HepG2 (cell line): Measurements from ENCODE around the gene CHRNA5. TPM values are rescaled to one million over a fixed set of nuclear protein-coding genes. Genes with fewer than 3 reads are reported as not detected.

ENCODE experiments used
- ATAC-seq: fragments of 200-7000 bp; cut with Tn5 transposase; 3 replicates; pipeline ENCODE4 v1.9.1; 2020; ENCODE audit warnings: mild to moderate bottlenecking, moderate library complexity
- BruUV-seq: library from RNA; stranded (reverse); fragments of 400-500 nt; replicated peaks from 2 replicates; lab custom pipeline; 2021; lab: Mats Ljungman, UMichigan
- CTCF ChIA-PET: fragments of 300-600 bp; formaldehyde crosslinking; extraction: SDS; loops from one replicate; lab custom pipeline; 2021; ENCODE audit warnings: low total read pairs, inconsistent platforms, low intra/inter-chr PET ratio; lab: Yijun Ruan, JAX
- POLR2A ChIA-PET: fragments of 350-600 bp; sonication (Branson Sonifier 250); formaldehyde crosslinking; loops from one replicate; lab custom pipeline; 2020; ENCODE audit warnings: antibody characterized with exemption, inconsistent platforms; lab: Yijun Ruan, JAX
- DNase-seq: peaks from one replicate; pipeline ENCODE4 v3.0.0-alpha.2; 2015; ENCODE audit warnings: low spot score
- FAIRE-seq: peaks from 3 replicates; lab custom pipeline; 2011; peaks lifted over from hg19 to GRCh38; lab: Jason Lieb, UNC
- H2AFZ ChIP-seq: one replicate; pipeline ENCODE4 v1.6.1; 2011; ENCODE audit warnings: low read length, inconsistent platforms
- H3K27ac ChIP-seq: fragments of 300-600 bp; 3 replicates; pipeline ENCODE4 v1.8.0; 2011; ENCODE audit warnings: mixed run types, mild to moderate bottlenecking, mixed read lengths, low read length, inconsistent platforms; ENCODE audit not compliant: insufficient read depth; ENCODE audit errors: extremely low read length
- H3K27me3 ChIP-seq, 2 experiments: fragments of 200-600 bp in 1 of 2; 2 replicates in 1 of 2; 3 replicates in 1 of 2; pipeline versions ENCODE4 v1.6.0 to v1.8.0; 2011; ENCODE audit warnings: low read length in 2 of 2, mild to moderate bottlenecking in 2 of 2, moderate library complexity in 2 of 2, inconsistent platforms in 1 of 2; ENCODE audit not compliant: insufficient read depth in 2 of 2, control insufficient read depth in 1 of 2
- H3K36me3 ChIP-seq, 2 experiments: fragments of 200-600 bp in 1 of 2; replicated peaks in 1 of 2; 2 replicates in 1 of 2; 3 replicates in 1 of 2; pipeline versions ENCODE4 v1.5.1 to v1.8.0; 2011; ENCODE audit warnings: low read length in 2 of 2, inconsistent platforms in 1 of 2; ENCODE audit not compliant: insufficient read depth in 2 of 2, control insufficient read depth in 1 of 2
- H3K4me1 ChIP-seq: 2 replicates; pipeline ENCODE4 v1.5.1; 2012; ENCODE audit warnings: low read length, inconsistent platforms; ENCODE audit not compliant: insufficient read depth
- H3K4me2 ChIP-seq: 2 replicates; pipeline ENCODE4 v1.6.0; 2011; ENCODE audit warnings: low read depth, low read length, inconsistent platforms
- H3K4me3 ChIP-seq, 3 experiments: fragments of 200-600 bp in 1 of 3; sonication (generic), shearing (Covaris generic) in 1 of 3; replicated peaks in 1 of 3; 2 replicates each; pipeline ENCODE4 v1.5.1; 2011 to 2016; ENCODE audit warnings: low read length in 3 of 3, inconsistent platforms in 2 of 3, low read depth in 2 of 3, mild to moderate bottlenecking in 2 of 3, control low read depth in 1 of 3, mixed read lengths in 1 of 3; ENCODE audit not compliant: insufficient read depth in 1 of 3
- H3K79me2 ChIP-seq: one replicate; pipeline ENCODE4 v1.6.1; 2011; ENCODE audit warnings: low read length, inconsistent platforms; ENCODE audit not compliant: insufficient read depth
- H3K9ac ChIP-seq: 2 replicates; pipeline ENCODE4 v1.6.0; 2011; ENCODE audit warnings: mild to moderate bottlenecking, low read depth, low read length, inconsistent platforms; ENCODE audit not compliant: insufficient read depth
- H3K9me3 ChIP-seq: 2 replicates; pipeline ENCODE4 v1.5.1; 2012; ENCODE audit warnings: mild to moderate bottlenecking, low read length
- H4K20me1 ChIP-seq: 2 replicates; pipeline ENCODE4 v1.6.0; 2011; ENCODE audit warnings: inconsistent platforms, mild to moderate bottlenecking, low read length, moderate library complexity; ENCODE audit not compliant: insufficient read depth
- CAMTA2 ChIP-seq: sonication (generic); formaldehyde crosslinking; IDR thresholded peaks from 2 replicates; pipeline ENCODE4 v1.4.0; 2020; ENCODE audit warnings: mild to moderate bottlenecking, missing genetic modification reagents, borderline replicate concordance
- CEBPG ChIP-seq: IDR thresholded peaks from 2 replicates; pipeline ENCODE4 v1.6.1; 2016
- EZH2 ChIP-seq: conservative IDR thresholded peaks from 2 replicates; pipeline ENCODE4 v1.6.1; 2012; ENCODE audit warnings: mild to moderate bottlenecking, low read depth, low read length, moderate library complexity
- HCFC1 ChIP-seq: fragments of 150-350 bp; IDR thresholded peaks from 2 replicates; pipeline ENCODE4 v1.6.1; 2014; ENCODE audit warnings: low read depth, low read length
- IKZF4 ChIP-seq: sonication (generic); formaldehyde crosslinking; IDR thresholded peaks from 2 replicates; pipeline ENCODE4 v1.5.1; 2020; ENCODE audit warnings: borderline replicate concordance, mild to moderate bottlenecking, low read depth, missing genetic modification reagents; ENCODE audit errors: not compliant biosample characterization
- IRF9 ChIP-seq: sonication (generic); formaldehyde crosslinking; IDR thresholded peaks from 2 replicates; pipeline ENCODE4 v1.8.0; 2022; ENCODE audit warnings: missing genetic modification reagents, mild to moderate bottlenecking, borderline replicate concordance
- MTERF4 ChIP-seq: sonication (generic); formaldehyde crosslinking; IDR thresholded peaks from 2 replicates; pipeline ENCODE4 v1.8.0; 2023; ENCODE audit warnings: mild to moderate bottlenecking, missing genetic modification reagents
- NFYB ChIP-seq: sonication (generic); formaldehyde crosslinking; IDR thresholded peaks from 2 replicates; pipeline ENCODE4 v1.4.0; 2020; ENCODE audit warnings: missing genetic modification reagents
- SPEN ChIP-seq: sonication (generic); formaldehyde crosslinking; IDR thresholded peaks from 2 replicates; pipeline ENCODE4 v1.5.1; 2020; ENCODE audit warnings: low read depth, mild to moderate bottlenecking, missing genetic modification reagents
- ZMAT3 ChIP-seq: sonication (generic); formaldehyde crosslinking; conservative IDR thresholded peaks from 2 replicates; pipeline ENCODE4 v1.7.0; 2021; ENCODE audit warnings: missing genetic modification reagents
- ZNF253 ChIP-seq: sonication (generic); formaldehyde crosslinking; IDR thresholded peaks from 2 replicates; pipeline ENCODE4 v1.8.0; 2022; ENCODE audit warnings: mild to moderate bottlenecking, missing genetic modification reagents, borderline replicate concordance
- ZNF558 ChIP-seq: sonication (generic); formaldehyde crosslinking; IDR thresholded peaks from 2 replicates; pipeline ENCODE4 v1.9.0; 2022; ENCODE audit warnings: mild to moderate bottlenecking, missing genetic modification reagents, borderline replicate concordance
- ZNF7 ChIP-seq: IDR thresholded peaks from 2 replicates; pipeline ENCODE4 v1.6.1; 2016; ENCODE audit warnings: missing biosample characterization, missing genetic modification reagents
- ZNF770 ChIP-seq: sonication (generic); formaldehyde crosslinking; IDR thresholded peaks from 2 replicates; pipeline ENCODE4 v1.5.0; 2020; ENCODE audit warnings: mild to moderate bottlenecking, missing genetic modification reagents
- ZNF839 ChIP-seq: sonication (generic); formaldehyde crosslinking; IDR thresholded peaks from 2 replicates; pipeline ENCODE4 v1.4.0; 2020; ENCODE audit warnings: missing genetic modification reagents, mild to moderate bottlenecking, borderline replicate concordance
- ZNF878 ChIP-seq: sonication (generic); formaldehyde crosslinking; IDR thresholded peaks from 2 replicates; pipeline ENCODE4 v1.8.1; 2023; ENCODE audit warnings: mild to moderate bottlenecking, missing genetic modification reagents, moderate library complexity
- WGBS: methylation state at CpG from one replicate; pipeline ENCODE4 v1.1.6; 2017; ENCODE audit warnings: low lambda C conversion rate; 5-methylcytosine and 5-hydroxymethylcytosine counted together
- in situ Hi-C: cut with HindIII; loops from 2 replicates; pipeline ENCODE4 v1.10.0; 2017; ENCODE audit warnings: low pct_unique_long_range_greater_than_20kb; ENCODE audit not compliant: extremely low pct_ligation_motif_present
- intact Hi-C: fragments of 100-400 bp; cut with micrococcal nuclease; formaldehyde crosslinking; loops from one replicate; pipeline ENCODE4 v1.10.0; 2022; ENCODE audit not compliant: unreplicated experiment
- polyA plus RNA-seq, 8 experiments: library from polyadenylated mRNA; depleted of rRNA in 3 of 8; stranded (reverse) in 7 of 8; unstranded in 1 of 8; fragments of >200 nt; fragmentation: Illumina TruSeq in 4 of 8; extraction: Trizol in 4 of 8; gene quantifications; 2 replicates each; pipeline versions ENCODE4 v1.2.1 to v1.2.3, GENCODE V29; 2011 to 2016; ENCODE audit warnings: low read depth in 4 of 8, missing spikeins in 1 of 8, mixed read lengths in 1 of 8; ENCODE audit not compliant: insufficient read depth in 1 of 8
- total RNA-seq, 5 experiments: library from RNA; depleted of rRNA; stranded (reverse); fragments of >200 nt; fragmentation: Illumina TruSeq; extraction: Trizol; gene quantifications; 2 replicates each; pipeline ENCODE4 v1.2.3, GENCODE V29; 2016; ENCODE audit warnings: low read depth in 1 of 5

CHRNA5 gene
- total and polyA plus RNA-seq, 2 of the 13 experiments (the other 11 are each of a cell fraction or from before 2014, with no cell fraction given), result 3.7 to 10.5 TPM

GRCh38 chr15:78641749-78642275 lies 76.5 kb downstream of the CHRNA5 start:
- Histone ChIP-seq H3K4me2 (no peak overlapping the region), H4K20me1 (0 out of 2 replicates have a peak, but pooled peaks cover 2% of the 10 kb centered on the region), H3K27ac (no peak overlapping the region), H3K4me3 (no peak overlapping the region), H3K79me2 (no peaks in the 10 kb centered on the region), H3K27me3 (no peaks in the 10 kb centered on the region; a peak in 1 of 5 replicates), H3K9me3 (no peaks in the 10 kb centered on the region), H3K9ac (no peak overlapping the region), H3K4me1 (no peaks in the 10 kb centered on the region), H2AFZ (no peak overlapping the region), H3K36me3 (no peaks in the 10 kb centered on the region)
- CTCF ChIA-PET, result no interaction called here
- WGBS, result 41% methylated on average over 10 of the region's 11 CpGs
- FAIRE-seq (no peak), DNase-seq (no peak), ATAC-seq (no peak)
- TF ChIP-seq NFYB, result no peak
- no peak for TF ChIP-seq ZNF558
- TF ChIP-seq ZMAT3 (CRISPR knock-in tag), result no peak
- TF ChIP-seq IKZF4 (CRISPR knock-in tag), result no peak
- no peak for TF ChIP-seq EZH2
- no peak for TF ChIP-seq SPEN
- no peak for TF ChIP-seq ZNF839
- BruUV-seq, result no TSS peak
- POLR2A ChIA-PET, result no interaction called here
- in situ Hi-C loops, result no loop called here
- intact Hi-C loops, result no loop called here

- ATAC-seq, result no peak
- no peak overlapping the region for H3K4me2 ChIP-seq
- 36% methylated on average over 5 of the region's 5 CpGs for WGBS
- H3K27me3 ChIP-seq, result no peaks in the 10 kb centered on the region; a peak in 1 of 5 replicates
- in situ Hi-C loops (no loop called here), intact Hi-C loops (no loop called here)
- H4K20me1 ChIP-seq, result 0 out of 2 replicates have a peak, but pooled peaks cover 2% of the 10 kb centered on the region
- H3K9me3 ChIP-seq, result no peaks in the 10 kb centered on the region
- H3K4me1 ChIP-seq, result no peaks in the 10 kb centered on the region
- H3K9ac ChIP-seq, result no peak overlapping the region
- ChIA-PET CTCF (no interaction called here), POLR2A (no interaction called here)
- no peak for DNase-seq
- H3K79me2 ChIP-seq, result no peaks in the 10 kb centered on the region
- no peaks in the 10 kb centered on the region for H3K36me3 ChIP-seq
- H3K4me3 ChIP-seq, result no peak overlapping the region
- no peak for FAIRE-seq
- no peak overlapping the region for H2AFZ ChIP-seq
- BruUV-seq, result no TSS peak
- no peak overlapping the region for H3K27ac ChIP-seq
- no peak for TF ChIP-seq HCFC1
- TF ChIP-seq ZNF253, result no peak
- no peak for TF ChIP-seq IRF9 (CRISPR knock-in tag)
- TF ChIP-seq CAMTA2 (CRISPR knock-in tag), result no peak
- no peak for TF ChIP-seq ZNF878
- no peak for TF ChIP-seq ZNF7 (CRISPR knock-in tag)
- no peak for TF ChIP-seq ZMAT3 (CRISPR knock-in tag)
- no peak for TF ChIP-seq CEBPG (CRISPR knock-in tag)
- TF ChIP-seq MTERF4 (CRISPR knock-in tag), result no peak
- TF ChIP-seq ZNF770 (CRISPR knock-in tag), result no peak
Measured at GRCh38 chr15:78642331-78642730, 77.0 kb downstream of the CHRNA5 start.
